ENCODE results near the gene CLP1. TPM values are rescaled to one million over a fixed set of nuclear protein-coding genes. Genes with fewer than 3 reads are reported as not detected.

The CLP1 gene
- total and polyA plus RNA-seq, 9 donors: 5.5 to 11.9 (median 10.5) TPM

- Histone ChIP-seq H3K27ac (no peak overlapping the region), H3K27me3 (no peaks in the 10 kb centered on the region), H3K4me3 (no peak overlapping the region), H3K9me3 (no peaks in the 10 kb centered on the region), H3K4me1 (ENCODE audit: insufficient read depth) (no peaks in the 10 kb centered on the region), H3K36me3 (no peaks in the 10 kb centered on the region)
- WGBS, 3 donors: 80 to 87% (median 84%) methylated on average over 2 of the region's 2 CpGs
- intact Hi-C loops (cut with DNase I): no loop called here
- DNase-seq: no peak
- TF ChIP-seq POLR2A (IDR thresholded peaks at IDR 0.05) (no peak), EP300 (IDR thresholded peaks at IDR 0.05) (no peak), CTCF (IDR thresholded peaks at IDR 0.05) (no peak)
These were observed 32.7 kb upstream of the CLP1 start for GRCh38 chr11:57624864-57625263.

GRCh38 chr11:57626895-57627294 lies 30.7 kb upstream of the CLP1 start:
- DNase-seq: no peak
- no peaks in the 10 kb centered on the region for H3K9me3 ChIP-seq
- intact Hi-C loops (cut with DNase I): no loop called here
- no peak overlapping the region for H3K27ac ChIP-seq
- no peak overlapping the region for H3K4me3 ChIP-seq
- H3K27me3 ChIP-seq: no peaks in the 10 kb centered on the region
- no peaks in the 10 kb centered on the region for H3K4me1 ChIP-seq (ENCODE audit: insufficient read depth)
- no peaks in the 10 kb centered on the region for H3K36me3 ChIP-seq
- TF ChIP-seq EP300 (IDR thresholded peaks at IDR 0.05): no peak
- no peak for TF ChIP-seq CTCF (IDR thresholded peaks at IDR 0.05)
- no peak for TF ChIP-seq POLR2A (IDR thresholded peaks at IDR 0.05)
- WGBS, 3 donors: 39 to 65% (median 43%) methylated on average over 1 of the region's 1 CpG

GRCh38 chr11:57630171-57630570 lies 27.4 kb upstream of the CLP1 start:
- no peaks in the 10 kb centered on the region for H3K9me3 ChIP-seq
- no peak overlapping the region for H3K4me3 ChIP-seq
- WGBS, 3 donors: 43 to 63% (median 45%) methylated on average over 2 of the region's 2 CpGs
- no peak overlapping the region for H3K27ac ChIP-seq
- DNase-seq: no peak
- H3K27me3 ChIP-seq: no peaks in the 10 kb centered on the region
- no peaks in the 10 kb centered on the region for H3K4me1 ChIP-seq (ENCODE audit: insufficient read depth)
- H3K36me3 ChIP-seq: no peaks in the 10 kb centered on the region
- intact Hi-C loops (cut with DNase I): no loop called here
- no peak for TF ChIP-seq POLR2A (IDR thresholded peaks at IDR 0.05)
- TF ChIP-seq EP300 (IDR thresholded peaks at IDR 0.05): no peak
- no peak for TF ChIP-seq CTCF (IDR thresholded peaks at IDR 0.05)

GRCh38 chr11:57632116-57632515 lies 25.4 kb upstream of the CLP1 start:
- Histone ChIP-seq H3K36me3 (no peaks in the 10 kb centered on the region), H3K27ac (no peak overlapping the region), H3K27me3 (no peaks in the 10 kb centered on the region), H3K4me1 (ENCODE audit: insufficient read depth) (no peaks in the 10 kb centered on the region), H3K4me3 (no peak overlapping the region), H3K9me3 (no peaks in the 10 kb centered on the region)
- no peak for DNase-seq
- intact Hi-C loops (cut with DNase I): no loop called here
- WGBS, 3 donors: 57 to 61% (median 58%) methylated on average over 5 of the region's 5 CpGs
- TF ChIP-seq CTCF (IDR thresholded peaks at IDR 0.05): no peak
- no peak for TF ChIP-seq POLR2A (IDR thresholded peaks at IDR 0.05)
- TF ChIP-seq EP300 (IDR thresholded peaks at IDR 0.05): no peak
